K562 (cell line): ENCODE results near the gene CCL21.

ENCODE experiments used
- BRF2 ChIP-seq: IDR thresholded peaks from 3 replicates; pipeline ENCODE4 v1.6.1; 2011; ENCODE audit warnings: borderline replicate concordance, mild to moderate bottlenecking; ENCODE audit not compliant: insufficient read length, insufficient read depth
- CEBPB ChIP-seq: fragments of 450-650 bp; IDR thresholded peaks from 2 replicates; pipeline ENCODE4 v1.6.1; 2016; ENCODE audit warnings: missing genetic modification characterization, missing compliant biosample characterization
- CTCF ChIP-seq, 3 experiments: IDR thresholded peaks in 2 of 3; conservative IDR thresholded peaks in 1 of 3; 2 replicates each; pipeline ENCODE4 v1.5.1; 2011 to 2012; ENCODE audit warnings: low read length in 3 of 3, mild to moderate bottlenecking in 3 of 3, control low read depth in 2 of 3, improper control_type of control experiment in 1 of 3, inconsistent platforms in 1 of 3, low read depth in 1 of 3, mixed read lengths in 1 of 3, moderate library complexity in 1 of 3; ENCODE audit not compliant: insufficient read depth in 2 of 3
- ELF1 ChIP-seq: fragments of 200-800 bp; sonication (Bioruptor generic); IDR thresholded peaks from 2 replicates; pipeline ENCODE4 v1.6.1; 2016; ENCODE audit warnings: missing genetic modification characterization, missing compliant biosample characterization
- EP300 ChIP-seq: IDR thresholded peaks from 2 replicates; pipeline ENCODE4 v1.6.1; 2012; ENCODE audit warnings: low read length, improper control_type of control experiment
- GTF2F1 ChIP-seq: IDR thresholded peaks from 2 replicates; pipeline ENCODE4 v1.6.1; 2011; ENCODE audit warnings: low read depth, low read length, improper control_type of control experiment
- NFRKB ChIP-seq: fragments of 450-650 bp; IDR thresholded peaks from 2 replicates; pipeline ENCODE4 v1.6.1; 2016; ENCODE audit warnings: low read depth
- RBM14 ChIP-seq: fragments of 200-400 bp; formaldehyde crosslinking; IDR thresholded peaks from 2 replicates; pipeline ENCODE4 v1.6.1; 2018; ENCODE audit warnings: low read depth, mild to moderate bottlenecking, low read length, moderate library complexity, borderline replicate concordance; ENCODE audit not compliant: insufficient read depth
- TAF1 ChIP-seq: IDR thresholded peaks from 2 replicates; pipeline ENCODE4 v1.6.1; 2011; ENCODE audit warnings: mild to moderate bottlenecking, low read length, moderate library complexity; ENCODE audit not compliant: insufficient read depth, control insufficient read depth, severe bottlenecking; ENCODE audit errors: extremely low read depth
- TAF7 ChIP-seq: fragments of 450-650 bp; IDR thresholded peaks from 2 replicates; pipeline ENCODE4 v1.6.1; 2016; ENCODE audit warnings: missing genetic modification characterization, missing compliant biosample characterization
- ZNF23 ChIP-seq: fragments of 250-450 bp; sonication (Bioruptor Pico); IDR thresholded peaks from 2 replicates; pipeline ENCODE4 v1.4.0; 2020; ENCODE audit warnings: mild to moderate bottlenecking
- ZNF274 ChIP-seq: IDR thresholded peaks from 2 replicates; pipeline ENCODE4 v1.6.1; 2011; ENCODE audit warnings: low read depth, mild to moderate bottlenecking, low read length, moderate library complexity, borderline replicate concordance

DNA sequence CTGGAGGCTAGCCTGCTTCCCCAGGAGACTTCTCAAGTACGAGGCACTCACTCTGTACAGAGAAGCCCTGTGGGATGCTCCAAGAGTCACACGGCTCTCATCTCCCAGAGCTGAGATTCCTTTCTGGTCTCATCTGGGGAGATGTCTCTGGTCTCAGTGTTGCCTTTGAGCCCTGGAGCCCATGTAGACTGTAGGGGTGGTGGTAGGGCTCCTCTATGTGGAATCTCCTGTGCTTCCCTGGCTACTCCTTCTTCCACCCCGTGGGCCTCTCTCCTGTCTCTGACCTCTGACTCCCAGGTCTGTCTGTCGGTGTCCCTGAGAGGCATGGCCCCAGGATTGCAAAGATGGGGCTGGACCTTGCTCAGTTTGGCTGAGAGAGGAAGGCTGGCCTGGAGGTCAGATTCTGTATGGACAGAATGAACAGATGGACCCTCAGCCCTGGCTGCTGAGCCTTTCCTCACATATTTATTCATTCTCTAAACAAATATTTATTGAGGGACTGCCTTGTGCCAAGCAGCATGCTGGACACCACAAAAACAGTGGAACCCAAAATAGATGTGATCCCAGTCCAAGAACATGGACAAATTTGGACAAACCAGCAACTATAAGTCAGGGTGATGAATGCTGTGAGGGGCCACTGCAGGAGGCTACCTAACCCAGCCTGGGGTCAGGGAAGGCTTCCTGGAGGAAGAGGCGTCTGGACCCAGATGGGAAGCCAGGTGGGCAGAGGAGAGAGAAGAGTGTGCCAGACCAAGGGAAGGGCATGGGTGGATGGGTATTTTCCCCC is 21.4 kb downstream of the CCL21 start:
- no peak for TF ChIP-seq GTF2F1
- TF ChIP-seq RBM14, result no peak
- TF ChIP-seq EP300, result no peak
- no peak for TF ChIP-seq CEBPB
- no peak for TF ChIP-seq ZNF274
- no peak for TF ChIP-seq CTCF (IDR thresholded peaks at IDR 0.05 in 2 of 3, conservative IDR thresholded peaks at IDR 0.05 in 1 of 3; ENCODE audit: insufficient read depth in 2 of 3, low read depth in 1 of 3, low read length in 3 of 3)
- TF ChIP-seq TAF7, result no peak
- no peak for TF ChIP-seq ZNF23
- TF ChIP-seq TAF1, result no peak
- no peak for TF ChIP-seq ELF1 (tag)
- TF ChIP-seq BRF2, result no peak
- no peak for TF ChIP-seq NFRKB
